DMS79 treated with DMSO at 0.1 percent for 48 hours (cell line): ENCODE data around the gene CNKSR3.

ENCODE experiments used
- DNase-seq: peaks from one replicate; lab custom pipeline; 2025; lab: John Stamatoyannopoulos, UW

The CNKSR3 gene

DNA sequence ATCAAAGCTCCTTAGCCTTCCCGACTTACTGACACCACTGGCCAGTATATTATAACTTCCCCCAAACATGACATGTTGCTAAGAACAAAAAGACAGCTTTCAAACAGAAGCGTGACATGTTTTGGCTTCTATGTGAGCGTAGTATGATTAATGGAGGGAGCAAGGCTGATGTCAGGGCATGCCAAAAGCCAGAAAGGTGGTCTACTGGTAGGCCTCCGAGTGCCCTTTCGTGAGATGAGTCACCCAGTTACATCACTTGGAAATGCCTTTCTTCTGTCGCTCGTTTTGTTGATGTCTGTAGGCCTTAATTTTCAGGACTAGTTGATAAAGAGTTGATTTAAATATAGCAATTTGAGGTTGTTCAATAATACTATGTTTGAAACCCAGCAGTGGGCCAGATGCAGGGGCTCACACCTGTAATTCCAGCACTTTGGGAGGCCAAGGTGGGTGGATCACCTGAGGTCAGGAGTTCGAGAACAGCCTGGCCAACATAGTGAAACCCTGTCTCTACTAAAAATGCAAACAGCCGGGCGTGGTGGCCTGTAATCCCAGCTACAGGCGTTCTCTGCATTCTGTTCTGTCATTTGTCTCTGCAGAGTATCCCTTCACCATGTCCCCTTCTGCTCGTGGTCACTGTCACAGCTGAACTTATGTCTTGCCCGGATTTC, 53.3 kb downstream of the CNKSR3 start:
- DNase-seq, result no peak

DNA sequence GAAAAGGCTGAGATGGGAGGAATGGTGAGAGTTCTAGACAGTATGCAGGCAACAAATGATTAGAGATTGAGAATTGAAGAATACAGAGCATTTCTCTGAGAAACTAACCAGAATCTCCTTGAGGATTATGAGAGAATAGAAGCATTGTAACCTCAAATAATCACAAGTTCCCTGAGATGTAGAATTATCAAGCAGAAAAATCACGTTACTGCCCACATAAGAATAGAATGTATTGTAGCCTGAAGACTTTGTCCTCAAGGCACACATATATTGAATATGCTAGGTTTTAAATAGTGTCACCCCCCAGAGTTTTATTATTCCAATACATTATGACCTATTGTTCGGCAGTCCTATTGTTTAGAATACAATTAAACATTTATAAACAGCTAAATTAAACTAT, 57.2 kb downstream of the CNKSR3 start:
- no peak for DNase-seq

DNA sequence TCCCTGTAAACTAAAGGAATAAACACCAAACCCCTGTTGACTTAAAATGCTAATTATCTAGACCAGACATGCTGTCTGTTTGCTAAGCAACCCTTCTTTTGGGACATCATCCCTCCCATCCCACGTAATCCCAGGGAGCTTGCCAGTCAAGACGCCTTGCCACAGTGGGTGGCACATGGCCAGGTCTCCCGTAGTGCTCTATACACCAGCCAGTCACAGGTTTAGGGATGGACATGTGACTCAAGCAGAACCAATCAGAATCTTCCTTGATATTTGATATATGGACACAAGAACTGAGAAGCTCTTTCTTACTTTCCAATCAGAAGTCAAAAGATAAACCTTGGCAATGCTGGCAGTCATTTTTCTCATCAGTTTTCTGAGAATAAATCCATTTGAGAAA, 60.0 kb downstream of the CNKSR3 start:
- no peak for DNase-seq

DNA sequence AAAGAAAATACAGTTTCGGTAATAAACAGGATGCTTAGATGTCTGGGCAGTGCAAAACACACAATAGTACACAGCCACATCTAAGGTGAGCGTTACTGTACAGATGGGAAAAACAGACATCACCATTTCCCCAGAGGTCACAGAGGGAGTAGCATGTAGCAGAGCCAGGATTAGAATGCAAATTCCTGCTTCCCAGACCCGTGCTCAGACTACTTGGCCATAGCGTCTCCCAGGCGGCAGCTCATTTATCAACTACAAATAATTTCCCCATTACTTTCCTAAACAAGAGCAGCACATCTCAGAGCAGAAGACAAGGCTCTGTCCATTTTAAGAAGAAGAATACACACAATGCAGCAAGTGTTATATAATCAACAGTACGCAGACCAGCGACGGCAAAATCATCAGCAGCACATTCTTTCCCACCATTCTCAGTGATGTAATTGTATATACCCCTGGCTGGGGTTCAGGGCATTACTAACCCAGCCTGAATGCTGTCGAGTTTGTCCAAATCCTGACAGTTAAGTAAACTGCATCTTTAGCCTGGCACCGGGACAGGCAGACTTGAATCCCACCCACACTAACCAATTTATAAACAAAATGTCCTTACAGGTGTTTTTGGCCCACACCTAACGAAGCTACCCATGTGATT, 61.9 kb downstream of the CNKSR3 start:
- no peak for DNase-seq

DNA sequence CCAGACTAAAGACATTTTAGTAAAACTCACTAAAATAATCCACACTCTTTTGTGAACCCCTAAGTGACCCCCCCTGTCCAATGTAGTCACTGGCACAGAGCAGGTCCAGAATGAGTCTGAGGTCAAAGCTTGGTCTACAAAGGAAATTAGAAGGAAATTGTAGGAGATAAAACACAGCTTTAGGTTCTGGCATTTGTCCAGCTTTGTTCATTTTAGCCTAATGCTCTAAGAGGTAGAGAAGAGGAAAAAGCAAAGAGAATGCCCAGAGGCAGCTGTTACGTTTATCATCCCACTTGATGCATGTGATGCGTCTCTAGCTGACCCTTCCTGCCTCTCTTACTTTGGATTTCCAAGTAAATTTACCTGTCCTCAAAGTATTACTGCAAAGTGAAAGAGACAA, 62.5 kb downstream of the CNKSR3 start:
- peak; percentile 22 for DNase-seq

DNA sequence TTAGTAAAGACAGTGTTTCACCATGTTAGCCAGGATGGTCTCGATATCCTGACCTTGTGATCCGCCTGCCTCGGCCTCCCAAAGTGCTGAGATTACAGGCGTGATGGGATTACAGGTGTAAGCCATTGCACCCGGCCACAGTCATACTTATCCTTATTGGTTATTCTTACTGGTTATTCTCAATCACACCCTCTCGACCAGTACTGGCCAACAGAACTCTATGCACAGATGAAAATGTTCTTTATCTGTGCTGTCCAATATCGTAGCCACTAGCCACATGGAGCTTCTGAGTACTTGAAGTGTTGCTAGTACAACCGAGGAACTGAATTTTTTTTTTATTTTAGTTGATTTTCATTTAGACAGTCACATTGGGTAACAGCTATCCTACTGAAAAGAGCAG, 63.5 kb downstream of the CNKSR3 start:
- DNase-seq, result no peak

DNA sequence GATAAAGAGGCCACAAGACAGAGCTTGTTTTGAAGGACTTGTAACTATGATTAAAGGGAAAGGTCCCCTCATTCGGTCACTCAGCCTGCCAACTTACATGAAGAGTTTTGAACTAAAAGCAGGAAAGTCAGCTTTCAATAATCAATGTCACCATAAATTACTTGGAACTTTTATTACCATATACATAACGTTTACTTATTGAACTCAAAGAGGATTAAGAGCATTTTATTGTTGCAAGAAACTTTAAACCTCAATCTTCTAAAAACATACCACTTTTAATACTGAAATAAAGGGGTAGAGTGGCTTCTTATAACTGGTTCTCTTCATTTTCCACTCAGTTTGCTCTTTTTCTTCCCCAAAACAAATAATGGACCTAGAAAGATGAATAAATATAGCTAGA, 65.1 kb downstream of the CNKSR3 start:
- no peak for DNase-seq

DNA sequence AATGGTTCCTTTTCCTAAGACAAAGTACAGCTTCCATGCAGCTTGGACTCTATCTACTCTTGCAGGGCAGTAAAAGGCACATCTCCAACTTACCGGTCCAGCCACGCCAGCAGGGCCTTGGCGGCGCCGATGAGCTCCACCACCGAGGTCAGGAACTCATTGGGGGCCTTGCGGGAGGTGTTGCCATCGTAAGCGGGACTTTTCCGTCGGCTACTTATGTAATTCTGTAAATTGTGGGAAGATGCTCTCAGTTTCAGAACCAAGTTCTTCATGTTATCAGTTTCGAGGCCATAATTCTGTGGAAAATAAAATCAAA, 68.5 kb downstream of the CNKSR3 start:
- no peak for DNase-seq

DNA sequence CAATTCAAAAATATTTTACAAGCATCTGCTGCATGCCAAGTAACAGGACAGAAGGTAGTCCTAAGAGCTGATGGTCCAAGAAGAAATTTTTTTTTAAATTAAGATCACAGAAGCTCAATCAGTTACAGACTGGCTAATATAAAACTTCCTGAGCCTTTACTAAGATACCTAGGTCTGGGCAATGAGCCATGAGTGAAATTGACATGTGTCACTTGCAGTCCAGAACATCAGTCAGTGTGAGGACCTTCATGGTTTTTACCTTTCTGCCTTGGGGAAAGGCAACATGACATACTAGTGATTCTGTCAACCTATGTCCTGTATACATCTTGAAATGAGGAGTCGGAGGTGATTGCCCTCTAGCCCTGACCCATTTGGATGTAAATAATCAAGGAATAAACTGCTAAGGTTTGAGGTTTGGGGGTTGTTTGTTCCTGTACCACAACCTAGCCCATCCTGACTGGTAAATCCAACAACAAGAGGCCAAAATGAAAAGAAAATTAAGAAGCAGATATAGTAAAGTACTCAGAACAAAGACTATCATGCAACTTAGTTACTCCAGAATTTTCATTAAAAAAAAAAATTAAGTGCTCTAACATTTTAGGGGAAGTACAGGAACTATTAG, 70.0 kb downstream of the CNKSR3 start:
- DNase-seq, result no peak

DNA sequence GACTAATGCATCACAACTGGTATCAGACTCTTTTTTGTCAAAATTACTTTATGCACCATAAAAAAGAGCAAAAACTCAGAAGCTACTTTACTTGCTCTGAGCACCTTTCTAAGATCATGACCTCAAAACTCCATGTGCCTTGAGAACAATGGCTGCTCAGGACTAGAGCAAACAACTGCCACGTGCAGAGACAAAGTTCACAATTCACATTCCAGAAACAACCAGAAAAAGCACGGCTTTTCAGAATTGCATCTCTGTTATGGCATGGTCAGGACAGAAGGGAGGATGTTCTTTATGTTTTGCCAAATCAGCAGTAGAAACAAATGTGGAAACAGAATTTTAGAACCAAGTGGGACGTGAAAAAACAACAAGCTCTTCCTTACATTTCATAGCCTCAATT, 70.5 kb downstream of the CNKSR3 start:
- DNase-seq, result no peak

DNA sequence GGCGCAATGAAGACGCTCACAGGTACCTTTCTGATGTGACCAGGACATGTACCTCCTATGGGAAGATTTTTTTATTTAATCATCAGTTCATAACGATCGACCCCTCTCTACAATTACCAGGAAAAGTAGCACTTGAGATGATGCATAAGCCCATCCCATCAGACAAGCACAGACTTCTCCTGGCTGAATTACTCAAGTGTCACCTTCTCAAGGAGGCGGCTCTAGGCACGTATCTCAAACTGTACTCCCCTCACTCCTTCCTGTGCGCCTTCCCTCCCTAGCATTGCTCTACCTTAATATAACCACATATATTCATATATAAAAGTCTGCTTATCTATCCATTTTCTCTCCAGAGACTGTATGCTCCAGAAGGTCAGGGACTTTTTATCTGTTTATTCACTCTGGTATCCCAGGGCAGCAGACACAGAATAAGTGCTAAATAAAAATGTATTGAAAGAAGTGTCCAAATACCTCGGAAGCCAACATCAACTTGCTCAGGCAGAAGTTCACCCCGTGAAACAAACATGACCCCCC, 71.5 kb downstream of the CNKSR3 start:
- DNase-seq, result no peak

DNA sequence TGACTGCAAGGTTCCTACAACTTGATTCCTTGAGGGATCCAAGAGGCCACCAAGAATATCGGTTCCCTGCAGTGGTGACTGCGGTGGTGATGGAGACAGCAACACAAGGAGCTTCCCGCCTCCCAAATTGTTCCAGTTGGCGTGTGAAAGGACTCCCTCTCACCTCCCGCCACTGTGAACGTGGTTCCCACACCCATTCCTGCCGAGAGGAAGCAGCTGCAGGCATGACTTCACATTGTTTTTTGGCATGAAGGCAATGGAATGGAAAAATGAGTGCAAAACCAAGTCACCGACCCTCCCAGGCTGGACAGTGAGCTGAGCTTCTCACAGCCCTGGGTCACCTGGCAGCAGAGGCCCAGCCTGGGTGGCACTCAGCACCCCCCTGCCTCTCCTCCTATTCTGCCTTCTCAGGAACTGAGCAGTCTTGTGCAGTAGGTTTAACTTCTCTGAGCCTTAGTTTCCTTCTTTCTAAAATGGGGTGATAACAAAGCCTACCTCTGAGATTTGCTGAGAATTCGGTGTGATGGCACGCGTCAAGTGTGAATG, 75.0 kb downstream of the CNKSR3 start:
- DNase-seq, result no peak

DNA sequence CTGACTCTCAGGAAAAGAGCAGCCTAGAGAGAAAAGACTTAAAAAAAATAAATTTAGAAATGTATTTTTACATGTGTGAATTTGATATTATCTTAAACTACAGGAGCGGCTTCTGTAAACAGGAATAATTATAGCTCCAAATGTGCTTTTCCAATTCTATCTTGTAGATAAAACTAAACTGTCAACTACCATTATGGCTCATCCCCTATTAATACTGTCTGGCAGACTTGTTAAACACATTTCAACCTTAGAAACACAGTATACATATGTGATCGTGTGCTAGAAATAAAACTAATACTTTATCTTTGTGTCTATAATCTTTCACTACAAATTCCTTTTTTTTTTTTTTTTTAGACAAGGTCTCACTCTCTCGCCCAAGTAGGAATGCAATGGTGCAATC, 75.8 kb downstream of the CNKSR3 start:
- DNase-seq, result no peak

DNA sequence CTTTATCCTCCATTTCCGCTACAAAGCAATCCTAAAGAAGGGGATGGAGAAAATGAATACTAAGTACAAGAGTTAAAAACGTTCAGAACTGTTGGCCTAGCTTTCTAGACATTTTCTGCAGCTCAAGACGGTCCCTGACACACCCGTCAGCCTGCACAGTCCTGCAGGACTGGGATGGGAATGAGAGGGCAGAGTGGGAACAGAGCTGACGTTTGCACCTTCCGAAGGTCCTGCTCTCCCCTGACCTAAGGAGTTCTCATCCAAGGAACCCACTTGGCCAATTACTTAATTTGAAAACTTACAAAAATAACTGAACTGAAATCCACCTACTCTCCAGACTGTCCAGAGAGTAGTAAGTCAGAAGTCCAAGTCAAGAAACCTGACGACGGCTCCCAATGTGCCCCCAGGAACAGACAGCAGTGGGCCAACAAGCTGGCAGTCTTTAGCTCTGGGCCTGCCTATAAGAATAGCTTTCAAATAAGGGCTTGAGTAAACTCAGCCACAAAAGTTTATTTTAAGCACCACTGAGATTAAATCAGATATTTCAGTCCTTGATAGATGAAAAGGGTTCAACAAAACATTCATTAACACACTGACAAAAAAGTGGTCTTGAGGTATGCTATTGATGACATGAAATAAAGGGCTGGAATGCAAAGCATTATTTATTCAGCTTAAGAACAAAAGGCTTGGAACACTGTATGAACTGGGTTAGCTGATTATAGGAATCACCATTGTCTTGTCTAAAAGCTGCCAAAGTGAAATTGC, 76.8 kb downstream of the CNKSR3 start:
- DNase-seq, result no peak

DNA sequence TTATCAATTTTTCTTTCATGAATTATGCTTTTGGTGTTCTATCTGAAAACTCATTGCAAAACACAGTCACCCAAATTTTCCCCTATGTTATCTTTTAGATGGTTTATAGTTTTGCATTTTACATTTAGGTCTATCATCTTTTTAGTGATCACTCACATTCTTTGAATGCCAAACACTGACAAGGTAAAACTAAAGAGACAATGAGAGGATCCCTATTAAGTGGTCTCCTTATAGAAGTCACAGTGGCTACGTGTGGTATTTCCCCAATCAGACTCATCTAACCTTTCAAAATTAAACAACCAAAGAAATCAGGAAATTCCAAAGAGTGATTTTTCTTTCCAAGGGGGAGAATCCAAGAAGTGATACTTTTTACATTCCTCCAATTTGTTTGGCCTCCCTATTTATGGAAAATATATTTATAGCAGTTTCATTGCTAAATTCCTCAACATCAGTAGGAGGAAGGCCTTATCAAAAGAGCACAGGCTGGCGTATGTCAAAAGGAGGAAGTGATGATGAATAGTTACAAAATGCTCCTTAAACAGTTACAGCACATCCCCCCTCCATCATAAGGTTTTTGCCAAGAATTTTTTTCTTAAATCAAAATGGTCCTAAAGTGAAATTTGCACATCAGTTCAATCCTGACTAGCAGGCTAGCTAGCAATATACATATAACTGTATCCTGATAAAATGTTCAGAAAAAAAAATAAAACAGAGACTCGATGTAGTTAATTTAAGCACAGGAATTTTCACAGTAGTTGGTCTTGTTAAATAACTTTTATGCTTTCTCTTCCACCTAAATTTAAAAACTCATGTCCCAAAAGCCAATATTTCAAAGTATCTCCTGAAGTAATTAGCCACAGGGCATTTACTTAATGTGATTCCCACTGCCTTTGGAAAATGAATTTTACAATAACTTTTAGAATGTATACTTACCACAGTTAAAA, 77.7 kb downstream of the CNKSR3 start:
- DNase-seq, result no peak

DNA sequence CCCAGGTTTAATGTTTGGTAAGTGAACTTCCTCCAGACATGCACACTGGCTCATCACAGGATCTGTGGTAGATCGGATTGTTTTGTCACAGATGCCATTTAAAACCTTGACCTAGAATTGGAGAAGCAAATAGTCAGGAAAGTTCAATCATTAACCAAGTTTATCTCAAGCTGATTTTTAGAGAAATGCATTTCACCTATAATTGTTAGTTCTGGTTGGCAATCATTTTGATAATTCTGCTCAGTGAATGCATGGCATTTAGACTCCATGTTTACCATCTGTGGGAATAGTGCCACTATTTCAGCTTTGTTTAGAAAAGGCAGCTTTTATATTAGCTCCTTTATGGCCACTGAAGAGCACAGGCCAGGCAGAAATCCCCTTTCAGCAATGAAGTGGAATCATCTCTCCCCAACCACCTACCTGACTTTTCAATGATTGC, 80.0 kb downstream of the CNKSR3 start:
- DNase-seq, result no peak

DNA sequence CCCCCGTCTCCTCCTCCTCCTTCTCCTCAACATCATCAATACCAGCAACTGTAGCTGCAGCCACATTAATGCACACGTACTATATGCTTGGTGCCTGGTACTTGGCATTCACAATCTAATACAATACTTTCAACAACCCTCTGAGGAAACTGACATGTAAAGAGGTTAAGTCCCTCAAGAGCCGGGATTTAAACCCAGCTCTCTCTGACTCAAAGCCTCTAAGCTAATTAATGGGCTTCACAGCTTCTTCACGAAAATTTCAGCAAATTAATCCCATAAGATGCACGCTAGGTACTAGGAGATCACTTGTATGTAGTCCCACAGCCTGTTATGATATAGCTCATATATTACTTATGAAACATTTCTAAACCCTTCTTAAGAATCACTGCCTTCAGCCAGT, 80.8 kb downstream of the CNKSR3 start:
- DNase-seq, result no peak

DNA sequence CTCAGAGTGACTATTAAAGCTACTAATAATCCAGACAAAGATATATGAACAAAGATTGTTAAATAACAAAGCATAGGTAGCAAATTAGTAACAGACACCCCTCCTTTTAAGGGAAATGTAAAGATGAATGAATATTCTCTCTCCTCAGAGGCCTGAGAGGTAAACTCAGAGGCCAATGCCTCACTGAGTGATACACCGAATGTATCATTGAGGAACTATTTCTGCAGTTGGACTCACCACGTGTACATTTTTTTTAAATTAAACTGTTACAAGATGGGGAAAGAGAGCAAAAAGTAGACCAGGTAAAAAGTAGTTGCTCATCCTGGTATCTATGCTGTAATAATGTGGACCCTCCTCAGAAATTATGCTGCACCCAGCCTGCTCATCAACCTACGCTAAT, 81.6 kb downstream of the CNKSR3 start:
- no peak for DNase-seq

DNA sequence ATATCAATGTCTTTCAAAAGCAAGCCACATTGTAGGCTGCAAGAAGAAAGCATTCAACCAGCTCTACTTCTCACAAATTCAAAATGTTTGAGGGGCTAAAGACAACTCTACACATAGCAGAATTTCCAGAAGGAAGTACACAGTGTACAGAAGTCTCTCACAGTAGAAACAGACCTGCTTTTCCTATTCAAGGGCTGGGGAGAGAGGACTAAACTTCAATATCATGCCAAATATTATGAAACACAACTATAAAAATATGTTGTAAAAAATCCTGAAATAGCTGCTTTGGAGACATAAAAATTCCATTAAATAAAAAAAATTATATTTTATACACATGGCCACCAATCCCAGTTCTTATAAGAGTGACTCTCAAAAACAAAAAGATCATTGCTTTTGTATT, 83.0 kb downstream of the CNKSR3 start:
- DNase-seq, result no peak

DNA sequence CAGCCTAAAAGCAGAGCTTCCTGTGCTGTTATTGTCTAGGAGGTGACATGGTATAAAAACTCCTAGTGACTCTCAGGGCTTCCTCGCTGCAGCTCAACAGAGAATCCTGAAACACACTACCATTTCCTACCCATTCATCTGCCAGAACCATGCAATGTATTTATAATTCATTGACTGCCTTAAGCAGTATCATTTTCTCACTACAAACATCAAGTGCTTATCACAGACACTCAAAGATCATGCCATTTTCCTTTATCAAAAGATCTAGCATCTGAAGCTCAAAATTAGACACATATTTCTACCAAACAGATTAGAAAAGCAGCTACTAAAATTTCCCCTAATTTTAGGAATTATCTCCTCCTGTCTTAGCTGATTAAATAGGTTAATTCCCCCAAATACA, 83.5 kb downstream of the CNKSR3 start:
- no peak for DNase-seq

DNA sequence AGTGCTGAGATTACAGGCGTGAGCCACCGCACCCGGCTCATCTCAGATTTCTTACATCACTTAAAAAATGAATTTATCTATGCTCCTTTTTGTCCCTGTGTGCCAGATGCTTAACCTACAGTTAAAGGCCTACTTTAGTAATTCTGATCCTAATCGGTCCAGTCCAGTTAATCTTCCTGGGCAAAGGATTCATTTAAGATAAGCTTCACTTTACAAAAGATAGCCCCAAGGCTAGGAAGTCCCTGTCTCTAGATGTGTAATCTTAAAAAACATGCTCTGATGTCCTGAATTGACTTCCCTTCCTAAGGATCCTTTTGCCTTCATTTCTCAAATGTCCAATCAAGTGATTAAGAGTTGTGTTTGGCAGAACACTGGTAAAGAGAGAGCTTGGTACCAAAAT, 85.5 kb downstream of the CNKSR3 start:
- DNase-seq, result no peak
